HepG2 (cell line): Measurements from ENCODE around the gene MST1R. TPM values are rescaled to one million over a fixed set of nuclear protein-coding genes. Genes with fewer than 3 reads are reported as not detected.

ENCODE experiments used
- ATAC-seq: fragments of 200-7000 bp; cut with Tn5 transposase; 3 replicates; pipeline ENCODE4 v1.9.1; 2020; ENCODE audit warnings: mild to moderate bottlenecking, moderate library complexity
- BruUV-seq: library from RNA; stranded (reverse); fragments of 400-500 nt; replicated peaks from 2 replicates; lab custom pipeline; 2021; lab: Mats Ljungman, UMichigan
- CTCF ChIA-PET: fragments of 300-600 bp; formaldehyde crosslinking; extraction: SDS; loops from one replicate; lab custom pipeline; 2021; ENCODE audit warnings: low total read pairs, inconsistent platforms, low intra/inter-chr PET ratio; lab: Yijun Ruan, JAX
- POLR2A ChIA-PET: fragments of 350-600 bp; sonication (Branson Sonifier 250); formaldehyde crosslinking; loops from one replicate; lab custom pipeline; 2020; ENCODE audit warnings: antibody characterized with exemption, inconsistent platforms; lab: Yijun Ruan, JAX
- DNase-seq: peaks from one replicate; pipeline ENCODE4 v3.0.0-alpha.2; 2015; ENCODE audit warnings: low spot score
- FAIRE-seq: peaks from 3 replicates; lab custom pipeline; 2011; peaks lifted over from hg19 to GRCh38; lab: Jason Lieb, UNC
- H2AFZ ChIP-seq: one replicate; pipeline ENCODE4 v1.6.1; 2011; ENCODE audit warnings: low read length, inconsistent platforms
- H3K27ac ChIP-seq: fragments of 300-600 bp; 3 replicates; pipeline ENCODE4 v1.8.0; 2011; ENCODE audit warnings: mixed run types, mild to moderate bottlenecking, mixed read lengths, low read length, inconsistent platforms; ENCODE audit not compliant: insufficient read depth; ENCODE audit errors: extremely low read length
- H3K27me3 ChIP-seq, 2 experiments: fragments of 200-600 bp in 1 of 2; 2 replicates in 1 of 2; 3 replicates in 1 of 2; pipeline versions ENCODE4 v1.6.0 to v1.8.0; 2011; ENCODE audit warnings: low read length in 2 of 2, mild to moderate bottlenecking in 2 of 2, moderate library complexity in 2 of 2, inconsistent platforms in 1 of 2; ENCODE audit not compliant: insufficient read depth in 2 of 2, control insufficient read depth in 1 of 2
- H3K36me3 ChIP-seq, 2 experiments: fragments of 200-600 bp in 1 of 2; replicated peaks in 1 of 2; 2 replicates in 1 of 2; 3 replicates in 1 of 2; pipeline versions ENCODE4 v1.5.1 to v1.8.0; 2011; ENCODE audit warnings: low read length in 2 of 2, inconsistent platforms in 1 of 2; ENCODE audit not compliant: insufficient read depth in 2 of 2, control insufficient read depth in 1 of 2
- H3K4me1 ChIP-seq: 2 replicates; pipeline ENCODE4 v1.5.1; 2012; ENCODE audit warnings: low read length, inconsistent platforms; ENCODE audit not compliant: insufficient read depth
- H3K4me2 ChIP-seq: 2 replicates; pipeline ENCODE4 v1.6.0; 2011; ENCODE audit warnings: low read depth, low read length, inconsistent platforms
- H3K4me3 ChIP-seq, 3 experiments: fragments of 200-600 bp in 1 of 3; sonication (generic), shearing (Covaris generic) in 1 of 3; replicated peaks in 1 of 3; 2 replicates each; pipeline ENCODE4 v1.5.1; 2011 to 2016; ENCODE audit warnings: low read length in 3 of 3, inconsistent platforms in 2 of 3, low read depth in 2 of 3, mild to moderate bottlenecking in 2 of 3, control low read depth in 1 of 3, mixed read lengths in 1 of 3; ENCODE audit not compliant: insufficient read depth in 1 of 3
- H3K79me2 ChIP-seq: one replicate; pipeline ENCODE4 v1.6.1; 2011; ENCODE audit warnings: low read length, inconsistent platforms; ENCODE audit not compliant: insufficient read depth
- H3K9ac ChIP-seq: 2 replicates; pipeline ENCODE4 v1.6.0; 2011; ENCODE audit warnings: mild to moderate bottlenecking, low read depth, low read length, inconsistent platforms; ENCODE audit not compliant: insufficient read depth
- H3K9me3 ChIP-seq: 2 replicates; pipeline ENCODE4 v1.5.1; 2012; ENCODE audit warnings: mild to moderate bottlenecking, low read length
- H4K20me1 ChIP-seq: 2 replicates; pipeline ENCODE4 v1.6.0; 2011; ENCODE audit warnings: inconsistent platforms, mild to moderate bottlenecking, low read length, moderate library complexity; ENCODE audit not compliant: insufficient read depth
- BORCS8-MEF2B ChIP-seq: sonication (generic); formaldehyde crosslinking; IDR thresholded peaks from 2 replicates; pipeline ENCODE4 v1.8.0; 2022; ENCODE audit warnings: mild to moderate bottlenecking, missing genetic modification reagents
- FOSL2 ChIP-seq: sonication (generic); formaldehyde crosslinking; IDR thresholded peaks from 2 replicates; pipeline ENCODE4 v1.4.0; 2020; ENCODE audit warnings: missing genetic modification reagents
- KMT2A ChIP-seq: sonication (generic); formaldehyde crosslinking; IDR thresholded peaks from 2 replicates; pipeline ENCODE4 v1.4.0; 2020; ENCODE audit warnings: missing genetic modification reagents
- NFIC ChIP-seq: IDR thresholded peaks from 2 replicates; pipeline ENCODE4 v1.6.1; 2012; ENCODE audit warnings: mild to moderate bottlenecking, low read length, inconsistent platforms
- PCBP1 ChIP-seq: fragments of 200-400 bp; formaldehyde crosslinking; IDR thresholded peaks from 2 replicates; pipeline ENCODE4 v1.6.1; 2017; ENCODE audit warnings: mild to moderate bottlenecking, low read depth, low read length, borderline replicate concordance
- PHB2 ChIP-seq: fragments of 450-650 bp; IDR thresholded peaks from 2 replicates; pipeline ENCODE4 v1.6.1; 2018; ENCODE audit not compliant: partially characterized antibody
- SMARCC2 ChIP-seq: fragments of 450-650 bp; IDR thresholded peaks from 2 replicates; pipeline ENCODE4 v1.6.1; 2017; ENCODE audit warnings: antibody characterized with exemption, mild to moderate bottlenecking
- THYN1 ChIP-seq: sonication (generic); formaldehyde crosslinking; IDR thresholded peaks from 2 replicates; pipeline ENCODE4 v1.8.1; 2023; ENCODE audit warnings: low read depth, mild to moderate bottlenecking, moderate library complexity, missing genetic modification reagents, borderline replicate concordance
- ZBTB25 ChIP-seq: IDR thresholded peaks from 2 replicates; pipeline ENCODE4 v1.6.1; 2018; ENCODE audit warnings: missing genetic modification reagents
- WGBS: methylation state at CpG from one replicate; pipeline ENCODE4 v1.1.6; 2017; ENCODE audit warnings: low lambda C conversion rate; 5-methylcytosine and 5-hydroxymethylcytosine counted together
- in situ Hi-C: cut with HindIII; loops from 2 replicates; pipeline ENCODE4 v1.10.0; 2017; ENCODE audit warnings: low pct_unique_long_range_greater_than_20kb; ENCODE audit not compliant: extremely low pct_ligation_motif_present
- intact Hi-C: fragments of 100-400 bp; cut with micrococcal nuclease; formaldehyde crosslinking; loops from one replicate; pipeline ENCODE4 v1.10.0; 2022; ENCODE audit not compliant: unreplicated experiment
- polyA plus RNA-seq, 8 experiments: library from polyadenylated mRNA; depleted of rRNA in 3 of 8; stranded (reverse) in 7 of 8; unstranded in 1 of 8; fragments of >200 nt; fragmentation: Illumina TruSeq in 4 of 8; extraction: Trizol in 4 of 8; gene quantifications; 2 replicates each; pipeline versions ENCODE4 v1.2.1 to v1.2.3, GENCODE V29; 2011 to 2016; ENCODE audit warnings: low read depth in 4 of 8, missing spikeins in 1 of 8, mixed read lengths in 1 of 8; ENCODE audit not compliant: insufficient read depth in 1 of 8
- total RNA-seq, 5 experiments: library from RNA; depleted of rRNA; stranded (reverse); fragments of >200 nt; fragmentation: Illumina TruSeq; extraction: Trizol; gene quantifications; 2 replicates each; pipeline ENCODE4 v1.2.3, GENCODE V29; 2016; ENCODE audit warnings: low read depth in 1 of 5

The MST1R gene
- total and polyA plus RNA-seq, 2 of the 13 experiments (the other 11 are each of a cell fraction or from before 2014, with no cell fraction given), result 0.11 to 0.77 TPM

DNA sequence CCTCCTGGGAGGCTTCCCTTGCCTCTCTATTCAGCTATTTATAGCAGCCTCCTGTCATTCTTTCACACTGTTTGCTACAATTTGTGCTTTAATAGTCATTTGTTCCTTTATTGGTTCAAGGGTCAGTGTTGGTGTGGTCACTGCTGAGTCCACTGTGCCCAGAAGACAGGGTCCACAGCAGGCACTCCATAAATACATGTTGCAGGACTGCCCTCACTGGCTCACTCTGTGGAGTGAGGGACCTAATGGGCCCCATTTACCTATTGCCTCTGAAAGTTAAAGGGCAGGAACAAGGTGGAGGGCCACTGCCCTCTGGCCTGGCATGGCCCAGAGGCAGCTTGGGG is 16.8 kb downstream of the MST1R start (continued):
- TF ChIP-seq THYN1 (CRISPR knock-in tag), result no peak
- no peak for TF ChIP-seq NFIC
- TF ChIP-seq KMT2A, result no peak
- TF ChIP-seq SMARCC2, result no peak
- TF ChIP-seq BORCS8-MEF2B (CRISPR knock-in tag), result no peak
- TF ChIP-seq PCBP1, result no peak
- TF ChIP-seq PHB2, result no peak
- TF ChIP-seq, all 625 proteins: peak for 0

- no peaks in the 10 kb centered on the region for H3K36me3 ChIP-seq
- DNase-seq (no peak), FAIRE-seq (no peak), ATAC-seq (peak; percentile 17; the same call in 1 of the 3 replicates)
- 32% methylated on average over 3 of the region's 4 CpGs for WGBS
- H3K4me2 ChIP-seq, result no peak overlapping the region
- TF ChIP-seq FOSL2 (CRISPR knock-in tag), result peak; percentile 62
- TF ChIP-seq ZBTB25 (CRISPR knock-in tag), result no peak
- H3K9me3 ChIP-seq, result no peaks in the 10 kb centered on the region
- no peak overlapping the region for H3K4me3 ChIP-seq
- no peak overlapping the region for H2AFZ ChIP-seq
- in situ Hi-C loops (no loop called here), intact Hi-C loops (no loop called here)
- ChIA-PET POLR2A (no interaction called here), CTCF (no interaction called here)
- H3K27ac ChIP-seq, result no peak overlapping the region
- H3K79me2 ChIP-seq, result no peaks in the 10 kb centered on the region
- no peaks in the 10 kb centered on the region for H4K20me1 ChIP-seq
- peaks cover 52% of the 10 kb centered on the region for H3K4me1 ChIP-seq
- BruUV-seq, result no TSS peak
- no peak overlapping the region for H3K9ac ChIP-seq
- H3K27me3 ChIP-seq, result peaks cover 1 to 15% of the 10 kb centered on the region in 2 experiments; a peak in 2 of 5 replicates
Measured at GRCh38 chr3:49883998-49884397, 19.7 kb downstream of the MST1R start.
